Measurements from ENCODE around the gene SPOPL. TPM values are rescaled to one million over a fixed set of nuclear protein-coding genes. Genes with fewer than 3 reads are reported as not detected.

Gene SPOPL
- total RNA-seq, 1 experiment from 2014 or later, result 13.6 TPM

GRCh38 chr2:138495384-138495783 lies 6.2 kb upstream of the SPOPL start:
- 0 out of 7 replicates have a peak overlapping the region, but pooled peaks of 1 of the 3 experiments have one; percentile 29 for H3K27ac Mint-ChIP-seq
- TF ChIP-seq CTCF (conservative IDR thresholded peaks at IDR 0.05), result no peak
- peaks cover 23 to 24% of the 10 kb centered on the region in 2 experiments for H3K4me1 Mint-ChIP-seq
- H3K9me3 Mint-ChIP-seq, result no peaks in the 10 kb centered on the region
- no peak overlapping the region for H2AK5ac ChIP-seq (ENCODE audit: insufficient read length, low read length)
- H2BK120ac ChIP-seq (ENCODE audit: low read depth, low read length, poor library complexity, severe bottlenecking), result no peak overlapping the region
- peaks cover 0 to 5% (median 1%) of the 10 kb centered on the region in 3 experiments; a peak in 2 of 7 replicates for H3K36me3 Mint-ChIP-seq (ENCODE audit: insufficient read depth in 1 of 3, low read depth in 3 of 3)
- no peak overlapping the region for H2BK5ac ChIP-seq (ENCODE audit: insufficient read length, low read length)
- no peak overlapping the region for H3K56ac ChIP-seq (ENCODE audit: insufficient read length, low read depth, low read length)
- no peak overlapping the region for H3K4me3 Mint-ChIP-seq
- no peaks in the 10 kb centered on the region for H3K79me1 ChIP-seq (ENCODE audit: insufficient read depth, low read depth, low read length, poor library complexity, severe bottlenecking)
- WGBS (ENCODE audit: extremely low coverage, insufficient read length, low lambda C conversion rate), result no CpG with 5 or more reads among the region's 2 CpGs
- no peak overlapping the region for H2AFZ ChIP-seq (ENCODE audit: low read length)
- H3K9me3 ChIP-seq (ENCODE audit: control insufficient read depth, low read depth, low read length), result no peaks in the 10 kb centered on the region
- no peaks in the 10 kb centered on the region for H3K23me2 ChIP-seq (ENCODE audit: insufficient read length, low read depth, low read length, poor library complexity, severe bottlenecking)
- H3K18ac ChIP-seq (ENCODE audit: insufficient read length, low read depth, low read length), result no peak overlapping the region
- H3T11ph ChIP-seq (ENCODE audit: low read length), result no peak overlapping the region
- H3K4me2 ChIP-seq (ENCODE audit: insufficient read depth, insufficient read length, low read length), result no peak overlapping the region
- H2BK15ac ChIP-seq (ENCODE audit: low read depth, low read length), result no peak overlapping the region
- H3K27ac ChIP-seq (ENCODE audit: insufficient read length, low read depth, low read length), result no peak overlapping the region
- H3K4me1 ChIP-seq (ENCODE audit: insufficient read depth, low read length), result no peaks in the 10 kb centered on the region
- no peak overlapping the region for H2BK12ac ChIP-seq (ENCODE audit: insufficient read length, low read depth, low read length)
- H4K8ac ChIP-seq (replicated peaks; ENCODE audit: insufficient read length, low read depth, low read length), result no peak overlapping the region
- no peak overlapping the region for H3K9ac ChIP-seq (ENCODE audit: extremely low read depth, insufficient read length, low read length)
- no peak overlapping the region for H3K4ac ChIP-seq (ENCODE audit: low read depth, low read length)
- no peaks in the 10 kb centered on the region for H3K79me2 ChIP-seq (ENCODE audit: insufficient read depth, low read length)
- no peak overlapping the region for H3K14ac ChIP-seq (ENCODE audit: insufficient read depth, low read length)
- H4K91ac ChIP-seq (ENCODE audit: insufficient read length, low read depth, low read length), result no peak overlapping the region
- H3K27me3 ChIP-seq (ENCODE audit: insufficient read depth, low read length), result no peaks in the 10 kb centered on the region; the same call in 1 of the 2 replicates
- H3K27me3 Mint-ChIP-seq (ENCODE audit: low read depth), result no peaks in the 10 kb centered on the region
- DNase-seq, result no peak
- H4K5ac ChIP-seq (ENCODE audit: insufficient read length, low read depth, low read length), result no peak overlapping the region
- H2BK20ac ChIP-seq (ENCODE audit: low read depth, low read length, poor library complexity, severe bottlenecking), result no peak overlapping the region
- H3K23ac ChIP-seq (ENCODE audit: insufficient read length, low read depth, low read length), result no peak overlapping the region
- no peaks in the 10 kb centered on the region for H4K20me1 ChIP-seq (ENCODE audit: control insufficient read depth, insufficient read depth, insufficient read length)
